B cell (primary cell): Measurements from ENCODE around the gene KCNT1. TPM values are rescaled to one million over a fixed set of nuclear protein-coding genes. Genes with fewer than 3 reads are reported as not detected.

Experiments
- ATAC-seq: fragments of 200-7000 bp; cut with Tn5 transposase; one replicate; pipeline ENCODE4 v1.10.0; 2021; ENCODE audit warnings: low read depth, mild to moderate bottlenecking, moderate number of reproducible peaks, moderate library complexity
- CTCF ChIA-PET: fragments of 350-600 bp; sonication (Branson Sonifier 250); formaldehyde crosslinking; loops from one replicate; lab custom pipeline; 2021; ENCODE audit warnings: antibody characterized with exemption, inconsistent platforms; lab: Charles Lee
- POLR2A ChIA-PET: fragments of 350-600 bp; sonication (Branson Sonifier 250); formaldehyde crosslinking; loops from one replicate; lab custom pipeline; 2021; ENCODE audit warnings: antibody characterized with exemption; lab: Charles Lee
- DNase-seq: peaks from one replicate; pipeline ENCODE4 v3.0.0; 2013
- H2AFZ ChIP-seq: 2 replicates; pipeline ENCODE4 v1.6.1; 2012; ENCODE audit warnings: mild to moderate bottlenecking, low read depth, low read length; ENCODE audit not compliant: insufficient read depth, poor library complexity, severe bottlenecking
- H3K27ac ChIP-seq, 2 donors: 1 replicate in 1 of 2; 2 replicates in 1 of 2; pipeline ENCODE4 v1.5.1; 2012 to 2013; ENCODE audit warnings: low read length in 2 of 2, mild to moderate bottlenecking in 2 of 2, moderate library complexity in 1 of 2
- H3K27me3 ChIP-seq, 4 experiments: fragments of 200-600 bp in 1 of 4; sonication (generic) in 1 of 4; replicated peaks in 1 of 4; 1 replicate in 2 of 4; 2 replicates in 2 of 4; pipeline versions ENCODE4 v1.6.1 to v1.7.0; 2013 to 2016; ENCODE audit warnings: low read length in 3 of 4, mild to moderate bottlenecking in 2 of 4, mixed read lengths in 1 of 4, moderate library complexity in 1 of 4; ENCODE audit not compliant: insufficient read depth in 4 of 4, control insufficient read depth in 3 of 4; ENCODE audit errors: control extremely low read depth in 1 of 4
- H3K36me3 ChIP-seq, 2 experiments: replicated peaks in 1 of 2; 1 replicate in 1 of 2; 2 replicates in 1 of 2; pipeline versions ENCODE4 v1.6.1 to v1.7.1; 2013; ENCODE audit warnings: low read length in 1 of 2; ENCODE audit not compliant: insufficient read depth in 2 of 2, control insufficient read depth in 1 of 2; ENCODE audit errors: control extremely low read depth in 1 of 2, extremely low read depth in 1 of 2
- H3K4me1 ChIP-seq, 2 donors: fragments of 200-600 bp in 1 of 2; sonication (generic) in 1 of 2; 1 replicate in 1 of 2; 2 replicates in 1 of 2; pipeline versions ENCODE4 v1.5.1 to v1.6.1; 2013 to 2017; ENCODE audit warnings: low read length in 2 of 2; ENCODE audit not compliant: control insufficient read depth in 2 of 2, insufficient read depth in 2 of 2
- H3K4me2 ChIP-seq: replicated peaks from 2 replicates; pipeline ENCODE3; 2012; ENCODE audit warnings: mild to moderate bottlenecking, low read depth, low read length; ENCODE audit not compliant: poor library complexity, severe bottlenecking
- H3K4me3 ChIP-seq, 5 experiments: fragments of 200-600 bp in 1 of 5; sonication (generic) in 1 of 5; 1 replicate in 3 of 5; 2 replicates in 2 of 5; pipeline versions ENCODE4 v1.5.1 to v1.7.0; 2011 to 2016; ENCODE audit warnings: low read length in 4 of 5, mild to moderate bottlenecking in 4 of 5, low read depth in 2 of 5, control low read depth in 1 of 5, moderate library complexity in 1 of 5; ENCODE audit not compliant: insufficient read depth in 1 of 5; ENCODE audit errors: control extremely low read depth in 1 of 5, extremely low read depth in 1 of 5
- H3K79me2 ChIP-seq: fragments of 200-600 bp; sonication (generic); one replicate; pipeline ENCODE4 v1.6.0; 2016; ENCODE audit warnings: low read length; ENCODE audit not compliant: control insufficient read depth, insufficient read depth
- H3K9ac ChIP-seq: fragments of 200-600 bp; sonication (generic); 2 replicates; pipeline ENCODE4 v1.6.1; 2017; ENCODE audit warnings: mild to moderate bottlenecking, low read length, moderate library complexity
- H3K9me3 ChIP-seq, 3 donors: one replicate each; pipeline versions ENCODE4 v1.6.1 to v1.7.1; 2013; ENCODE audit warnings: low read length in 2 of 3; ENCODE audit not compliant: control insufficient read depth in 2 of 3, insufficient read depth in 1 of 3; ENCODE audit errors: control extremely low read depth in 1 of 3
- H4K20me1 ChIP-seq: 2 replicates; pipeline ENCODE4 v1.6.0; 2012; ENCODE audit warnings: mild to moderate bottlenecking, low read length; ENCODE audit not compliant: insufficient read depth, control insufficient read depth, poor library complexity, severe bottlenecking
- H3K27ac Mint-ChIP-seq: one replicate; pipeline ENCODE4 v1.8.0; 2021; ENCODE audit warnings: mixed read lengths
- H3K27me3 Mint-ChIP-seq: one replicate; pipeline ENCODE4 v1.8.0; 2021; ENCODE audit warnings: mixed read lengths
- H3K4me1 Mint-ChIP-seq: one replicate; pipeline ENCODE4 v1.8.0; 2021; ENCODE audit warnings: mixed read lengths
- H3K4me3 Mint-ChIP-seq: one replicate; pipeline ENCODE4 v1.8.0; 2021; ENCODE audit warnings: mixed read lengths
- H3K9me3 Mint-ChIP-seq: one replicate; pipeline ENCODE4 v1.8.0; 2022; ENCODE audit warnings: mixed read lengths; ENCODE audit not compliant: insufficient read depth
- EZH2 ChIP-seq: IDR thresholded peaks from 2 replicates; pipeline ENCODE4 v1.6.1; 2012; ENCODE audit warnings: borderline replicate concordance, low read depth, mild to moderate bottlenecking, moderate library complexity, low read length; ENCODE audit not compliant: insufficient read depth, poor library complexity, severe bottlenecking
- WGBS: methylation state at CpG from one replicate; pipeline ENCODE4 v1.1.5; 2013; ENCODE audit warnings: missing lambda C conversion rate; ENCODE audit not compliant: insufficient coverage; 5-methylcytosine and 5-hydroxymethylcytosine counted together
- intact Hi-C: fragments of 100-400 bp; cut with micrococcal nuclease; formaldehyde crosslinking; loops from one replicate; pipeline ENCODE4 v1.10.0; 2022
- polyA plus RNA-seq: library from polyadenylated mRNA; depleted of rRNA; stranded (reverse); fragments of >200 nt; gene quantifications from 2 replicates; pipeline ENCODE4 v1.2.3, GENCODE V29; 2012
- total RNA-seq, 2 donors: library from RNA; stranded (reverse); fragments of 120-200 nt in 1 of 2; gene quantifications; 1 replicate in 1 of 2; 2 replicates in 1 of 2; pipeline versions ENCODE4 v1.2.3 to v1.2.4, GENCODE V29; 2013 to 2022
- TF ChIP-seq, protein P1 (sequence below): fragments of 200-600 bp; IDR thresholded peaks from one replicate; pipeline ENCODE4 v1.8.0; 2022; ENCODE audit warnings: antibody characterized with exemption, mild to moderate bottlenecking

KCNT1 gene
- total and polyA plus RNA-seq, 2 donors (not counting 1 experiment from before 2014, with no cell fraction given): not detected

DNA sequence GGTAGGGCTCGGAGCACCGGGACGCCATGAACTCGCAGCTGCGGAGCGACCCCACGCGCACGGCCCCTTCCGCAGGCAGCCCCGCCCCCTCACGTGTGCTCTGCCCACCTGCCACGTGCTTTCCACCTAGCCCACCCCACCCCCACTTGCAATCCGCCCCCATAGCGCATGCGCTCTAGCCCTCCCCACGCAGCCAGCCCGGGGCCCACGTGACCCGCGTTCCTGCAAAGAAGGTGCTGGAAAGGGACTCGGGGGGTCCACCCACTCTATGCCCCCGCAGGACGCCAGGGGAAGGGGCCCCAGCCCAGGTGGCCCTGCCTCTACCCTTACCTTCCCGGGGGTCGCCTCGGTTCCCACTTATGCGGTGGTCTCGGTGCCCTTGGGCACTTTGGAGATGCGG, 2.5 kb upstream of the KCNT1 start, which contains the start of gene SOHLH1:
Gene SOHLH1, minus strand, starts transcription at position 42 of the 400 bp plus-strand sequence. Its CDS starts 14 bp downstream, at position 28.
- ATAC-seq (no peak), DNase-seq (no peak)
- ChIA-PET CTCF (no interaction called here), POLR2A (no interaction called here)
- Histone ChIP-seq H3K4me2 (no peak within 1 kb of the TSS), H3K79me2 (no peaks in the 10 kb centered on the region), H3K9ac (no peak within 1 kb of the TSS), H3K27me3 (peaks cover 0 to 11% (median 0%) of the 10 kb centered on the region in 4 experiments), H3K4me3 (no peak within 1 kb of the TSS), H3K4me1 (peaks cover 6 to 7% of the 10 kb centered on the region in 2 donors), H4K20me1 (no peaks in the 10 kb centered on the region), H3K9me3 (no peaks in the 10 kb centered on the region), H3K36me3 (no peaks in the 10 kb centered on the region), H2AFZ (no peak within 1 kb of the TSS), H3K27ac (no peak within 1 kb of the TSS)
- WGBS: 86% methylated on average over 23 of the region's 30 CpGs
- TF ChIP-seq, protein P1, sequence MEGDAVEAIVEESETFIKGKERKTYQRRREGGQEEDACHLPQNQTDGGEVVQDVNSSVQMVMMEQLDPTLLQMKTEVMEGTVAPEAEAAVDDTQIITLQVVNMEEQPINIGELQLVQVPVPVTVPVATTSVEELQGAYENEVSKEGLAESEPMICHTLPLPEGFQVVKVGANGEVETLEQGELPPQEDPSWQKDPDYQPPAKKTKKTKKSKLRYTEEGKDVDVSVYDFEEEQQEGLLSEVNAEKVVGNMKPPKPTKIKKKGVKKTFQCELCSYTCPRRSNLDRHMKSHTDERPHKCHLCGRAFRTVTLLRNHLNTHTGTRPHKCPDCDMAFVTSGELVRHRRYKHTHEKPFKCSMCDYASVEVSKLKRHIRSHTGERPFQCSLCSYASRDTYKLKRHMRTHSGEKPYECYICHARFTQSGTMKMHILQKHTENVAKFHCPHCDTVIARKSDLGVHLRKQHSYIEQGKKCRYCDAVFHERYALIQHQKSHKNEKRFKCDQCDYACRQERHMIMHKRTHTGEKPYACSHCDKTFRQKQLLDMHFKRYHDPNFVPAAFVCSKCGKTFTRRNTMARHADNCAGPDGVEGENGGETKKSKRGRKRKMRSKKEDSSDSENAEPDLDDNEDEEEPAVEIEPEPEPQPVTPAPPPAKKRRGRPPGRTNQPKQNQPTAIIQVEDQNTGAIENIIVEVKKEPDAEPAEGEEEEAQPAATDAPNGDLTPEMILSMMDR: no peak
- Mint-ChIP-seq H3K27ac (no peak within 1 kb of the TSS), H3K4me3 (no peak within 1 kb of the TSS), H3K9me3 (no peaks in the 10 kb centered on the region), H3K27me3 (no peaks in the 10 kb centered on the region), H3K4me1 (no peaks in the 10 kb centered on the region)
- intact Hi-C loops: no loop called here

- DNase-seq: no peak
- Mint-ChIP-seq H3K9me3 (no peaks in the 10 kb centered on the region), H3K27me3 (no peaks in the 10 kb centered on the region), H3K4me1 (no peaks in the 10 kb centered on the region), H3K27ac (no peak overlapping the region), H3K4me3 (no peak overlapping the region)
- Histone ChIP-seq H4K20me1 (no peaks in the 10 kb centered on the region), H3K27ac (no peak overlapping the region), H3K4me2 (no peak overlapping the region), H3K36me3 (no peaks in the 10 kb centered on the region), H3K4me1 (peaks cover 6 to 7% of the 10 kb centered on the region in 2 donors), H2AFZ (no peak overlapping the region), H3K27me3 (peaks cover 0 to 11% (median 0%) of the 10 kb centered on the region in 4 experiments), H3K79me2 (no peaks in the 10 kb centered on the region), H3K4me3 (no peak overlapping the region), H3K9me3 (no peaks in the 10 kb centered on the region), H3K9ac (no peak overlapping the region)
- intact Hi-C loops: no loop called here
- POLR2A ChIA-PET: no interaction called here
- ATAC-seq: no peak
- TF ChIP-seq, protein P1: no peak
- no peak for TF ChIP-seq EZH2
- WGBS: 84% methylated on average over 15 of the region's 15 CpGs
- CTCF ChIA-PET: no interaction called here
These were observed 1.5 kb upstream of the KCNT1 start for GRCh38 chr9:135700525-135700924.
